Smooth muscle cell (in vitro differentiated cells): ENCODE data around the gene PIGQ. TPM values are rescaled to one million over a fixed set of nuclear protein-coding genes. Genes with fewer than 3 reads are reported as not detected.
A peak's percentile ranks its signal among the peaks of the same experiment; 100 is the strongest.

Experiments used
- DNase-seq: peaks from one replicate; lab custom pipeline; 2025; ENCODE audit not compliant: unreplicated experiment; lab: John Stamatoyannopoulos, UW
- H2AFZ ChIP-seq: fragments of 200-600 bp; sonication (generic); 2 replicates; pipeline ENCODE4 v1.6.0; 2016; ENCODE audit warnings: antibody characterized with exemption, low read depth, mild to moderate bottlenecking
- H3F3A ChIP-seq: fragments of 200-600 bp; sonication (generic); 2 replicates; pipeline ENCODE4 v1.6.0; 2017; ENCODE audit warnings: antibody characterized with exemption, low read depth
- H3K27ac ChIP-seq: fragments of 200-600 bp; sonication (generic); 2 replicates; pipeline ENCODE4 v1.5.1; 2016; ENCODE audit warnings: low read depth, mild to moderate bottlenecking
- H3K27me3 ChIP-seq: fragments of 200-600 bp; sonication (generic); 2 replicates; pipeline ENCODE4 v1.6.1; 2016; ENCODE audit warnings: low read depth, mild to moderate bottlenecking
- H3K36me3 ChIP-seq: fragments of 200-600 bp; sonication (generic); 2 replicates; pipeline ENCODE4 v1.5.1; 2016; ENCODE audit warnings: low read depth
- H3K4me1 ChIP-seq: fragments of 200-600 bp; sonication (generic); 2 replicates; pipeline ENCODE4 v1.5.1; 2016; ENCODE audit warnings: low read depth
- H3K4me2 ChIP-seq: fragments of 200-600 bp; sonication (generic); 2 replicates; pipeline ENCODE4 v1.6.0; 2016; ENCODE audit warnings: mild to moderate bottlenecking
- H3K4me3 ChIP-seq: fragments of 200-600 bp; sonication (generic); 2 replicates; pipeline ENCODE4 v1.5.1; 2016; ENCODE audit warnings: mild to moderate bottlenecking
- H3K79me2 ChIP-seq: fragments of 200-600 bp; sonication (generic); 2 replicates; pipeline ENCODE4 v1.6.0; 2016; ENCODE audit warnings: low read depth, mild to moderate bottlenecking
- H3K9ac ChIP-seq: fragments of 200-600 bp; sonication (generic); 2 replicates; pipeline ENCODE4 v1.6.0; 2016; ENCODE audit warnings: low read depth
- H3K9me3 ChIP-seq: fragments of 200-600 bp; sonication (generic); replicated peaks from 2 replicates; pipeline ENCODE4 v1.5.1; 2016; ENCODE audit warnings: low read depth
- H4K20me1 ChIP-seq: fragments of 200-600 bp; sonication (generic); 2 replicates; pipeline ENCODE4 v1.6.0; 2016; ENCODE audit warnings: low read depth
- WGBS: methylation state at CpG from one replicate; pipeline ENCODE4 v1.1.7; 2016; ENCODE audit warnings: low lambda C conversion rate; 5-methylcytosine and 5-hydroxymethylcytosine counted together
- polyA plus RNA-seq: library from polyadenylated mRNA; unstranded; fragments of >200 nt; fragmentation: Nextera tagmentation; extraction: Ambion mirVana; gene quantifications from 2 replicates; pipeline ENCODE4 v1.2.1, GENCODE V29; 2016
- total RNA-seq: library from RNA; depleted of rRNA; stranded (reverse); fragments of >200 nt; gene quantifications from 2 replicates; pipeline ENCODE4 v1.2.3, GENCODE V29; 2014
- TF ChIP-seq, protein P1 (sequence below): fragments of 200-600 bp; sonication (generic); IDR thresholded peaks from 2 replicates; pipeline ENCODE4 v1.5.1; 2017; ENCODE audit warnings: borderline replicate concordance, mild to moderate bottlenecking, antibody characterized with exemption; ENCODE audit not compliant: insufficient read depth, poor library complexity, severe bottlenecking

PIGQ gene
- total and polyA plus RNA-seq, 2 experiments from 2014 or later, result 21.0 to 45.7 TPM

GRCh38 chr16:536746-537145, 33.0 kb upstream of the PIGQ start:
- Histone ChIP-seq H3K36me3 (no peaks in the 10 kb centered on the region), H4K20me1 (peaks cover 93% of the 10 kb centered on the region), H3K9ac (no peak overlapping the region), H2AFZ (no peak overlapping the region), H3K4me1 (no peaks in the 10 kb centered on the region), H3K4me3 (no peak overlapping the region), H3K79me2 (peaks cover 67% of the 10 kb centered on the region), H3K9me3 (no peaks in the 10 kb centered on the region), H3K27me3 (no peaks in the 10 kb centered on the region), H3K4me2 (no peak overlapping the region), H3K27ac (no peak overlapping the region), H3F3A (no peaks in the 10 kb centered on the region)
- no peak for DNase-seq
- TF ChIP-seq, protein P1, sequence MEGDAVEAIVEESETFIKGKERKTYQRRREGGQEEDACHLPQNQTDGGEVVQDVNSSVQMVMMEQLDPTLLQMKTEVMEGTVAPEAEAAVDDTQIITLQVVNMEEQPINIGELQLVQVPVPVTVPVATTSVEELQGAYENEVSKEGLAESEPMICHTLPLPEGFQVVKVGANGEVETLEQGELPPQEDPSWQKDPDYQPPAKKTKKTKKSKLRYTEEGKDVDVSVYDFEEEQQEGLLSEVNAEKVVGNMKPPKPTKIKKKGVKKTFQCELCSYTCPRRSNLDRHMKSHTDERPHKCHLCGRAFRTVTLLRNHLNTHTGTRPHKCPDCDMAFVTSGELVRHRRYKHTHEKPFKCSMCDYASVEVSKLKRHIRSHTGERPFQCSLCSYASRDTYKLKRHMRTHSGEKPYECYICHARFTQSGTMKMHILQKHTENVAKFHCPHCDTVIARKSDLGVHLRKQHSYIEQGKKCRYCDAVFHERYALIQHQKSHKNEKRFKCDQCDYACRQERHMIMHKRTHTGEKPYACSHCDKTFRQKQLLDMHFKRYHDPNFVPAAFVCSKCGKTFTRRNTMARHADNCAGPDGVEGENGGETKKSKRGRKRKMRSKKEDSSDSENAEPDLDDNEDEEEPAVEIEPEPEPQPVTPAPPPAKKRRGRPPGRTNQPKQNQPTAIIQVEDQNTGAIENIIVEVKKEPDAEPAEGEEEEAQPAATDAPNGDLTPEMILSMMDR, result no peak
- 95% methylated on average over 17 of the region's 17 CpGs for whole genome bisulfite sequencing

- Histone ChIP-seq H2AFZ (no peak overlapping the region), H3K4me3 (no peak overlapping the region), H3K27me3 (no peaks in the 10 kb centered on the region), H3K79me2 (peaks cover 58% of the 10 kb centered on the region), H3K9ac (no peak overlapping the region), H3K27ac (no peak overlapping the region), H4K20me1 (peaks cover 94% of the 10 kb centered on the region), H3K9me3 (no peaks in the 10 kb centered on the region), H3K4me2 (no peak overlapping the region), H3K36me3 (no peaks in the 10 kb centered on the region), H3F3A (no peaks in the 10 kb centered on the region), H3K4me1 (no peaks in the 10 kb centered on the region)
- TF ChIP-seq, protein P1, result peak; percentile 5
- DNase-seq, result no peak
- 96% methylated on average over 52 of the region's 60 CpGs for WGBS
Measured at GRCh38 chr16:537415-538335, 32.1 kb upstream of the PIGQ start.

GRCh38 chr16:539901-540530, 29.8 kb upstream of the PIGQ start:
- Histone ChIP-seq H3K4me2 (no peak overlapping the region), H3K27ac (no peak overlapping the region), H3K36me3 (no peaks in the 10 kb centered on the region), H2AFZ (no peak overlapping the region), H3K9ac (no peak overlapping the region), H4K20me1 (peaks cover 90% of the 10 kb centered on the region), H3K4me1 (no peaks in the 10 kb centered on the region), H3K27me3 (no peaks in the 10 kb centered on the region), H3K9me3 (no peaks in the 10 kb centered on the region), H3F3A (no peaks in the 10 kb centered on the region), H3K79me2 (peaks cover 44% of the 10 kb centered on the region), H3K4me3 (no peak overlapping the region)
- 91% methylated on average over 31 of the region's 34 CpGs for WGBS
- TF ChIP-seq, protein P1, result no peak
- no peak for DNase-seq
